H9 (cell line): Measurements from ENCODE around the gene AQP5. TPM values are rescaled to one million over a fixed set of nuclear protein-coding genes. Genes with fewer than 3 reads are reported as not detected.

ENCODE experiments used
- DNase-seq: peaks from one replicate; pipeline ENCODE4 v3.0.0-alpha.2; 2017
- H2AFZ ChIP-seq: one replicate; pipeline ENCODE4 v1.6.1; 2013; ENCODE audit warnings: mild to moderate bottlenecking, low read length, control low read depth, moderate library complexity
- H2AK5ac ChIP-seq: 2 replicates; pipeline ENCODE4 v1.6.1; 2013; ENCODE audit warnings: low read length, control low read depth, mixed read lengths; ENCODE audit not compliant: insufficient read length
- H2BK120ac ChIP-seq: one replicate; pipeline ENCODE4 v1.6.1; 2013; ENCODE audit warnings: low read depth, mild to moderate bottlenecking, low read length, control low read depth, inconsistent platforms; ENCODE audit not compliant: poor library complexity, severe bottlenecking
- H2BK12ac ChIP-seq: 2 replicates; pipeline ENCODE4 v1.6.1; 2013; ENCODE audit warnings: low read length, control low read depth, mixed read lengths, low read depth; ENCODE audit not compliant: insufficient read length
- H2BK15ac ChIP-seq: 2 replicates; pipeline ENCODE4 v1.6.1; 2013; ENCODE audit warnings: low read depth, low read length, control low read depth
- H2BK20ac ChIP-seq: one replicate; pipeline ENCODE4 v1.6.1; 2013; ENCODE audit warnings: low read depth, mild to moderate bottlenecking, low read length, control low read depth, inconsistent platforms; ENCODE audit not compliant: poor library complexity, severe bottlenecking
- H2BK5ac ChIP-seq: 2 replicates; pipeline ENCODE4 v1.6.1; 2013; ENCODE audit warnings: low read length, control low read depth, mixed read lengths; ENCODE audit not compliant: insufficient read length
- H3K14ac ChIP-seq: 2 replicates; pipeline ENCODE4 v1.6.1; 2013; ENCODE audit warnings: low read length, control low read depth; ENCODE audit not compliant: insufficient read depth
- H3K18ac ChIP-seq: 2 replicates; pipeline ENCODE4 v1.6.1; 2013; ENCODE audit warnings: low read depth, mild to moderate bottlenecking, mixed read lengths, low read length, control low read depth; ENCODE audit not compliant: insufficient read length
- H3K23ac ChIP-seq: 2 replicates; pipeline ENCODE4 v1.6.1; 2013; ENCODE audit warnings: low read length, control low read depth, mixed read lengths, low read depth; ENCODE audit not compliant: insufficient read length
- H3K23me2 ChIP-seq: 2 replicates; pipeline ENCODE4 v1.6.1; 2013; ENCODE audit warnings: low read depth, mild to moderate bottlenecking, mixed read lengths, low read length, control low read depth; ENCODE audit not compliant: insufficient read length, poor library complexity, severe bottlenecking
- H3K27ac ChIP-seq: 2 replicates; pipeline ENCODE4 v1.5.1; 2013; ENCODE audit warnings: low read length, control low read depth, mixed read lengths, low read depth; ENCODE audit not compliant: insufficient read length
- H3K27me3 ChIP-seq: 2 replicates; pipeline ENCODE4 v1.6.1; 2013; ENCODE audit warnings: low read length, control low read depth, inconsistent platforms; ENCODE audit not compliant: insufficient read depth
- H3K4ac ChIP-seq: 2 replicates; pipeline ENCODE4 v1.6.1; 2013; ENCODE audit warnings: low read depth, mild to moderate bottlenecking, control low read depth, inconsistent platforms, low read length, moderate library complexity
- H3K4me1 ChIP-seq: 2 replicates; pipeline ENCODE4 v1.6.1; 2013; ENCODE audit warnings: low read length, control low read depth, inconsistent platforms; ENCODE audit not compliant: insufficient read depth
- H3K4me2 ChIP-seq: 2 replicates; pipeline ENCODE4 v1.6.1; 2013; ENCODE audit warnings: low read length, control low read depth, mixed read lengths; ENCODE audit not compliant: insufficient read length, insufficient read depth
- H3K56ac ChIP-seq: 2 replicates; pipeline ENCODE4 v1.6.1; 2013; ENCODE audit warnings: low read depth, mild to moderate bottlenecking, mixed read lengths, low read length, control low read depth; ENCODE audit not compliant: insufficient read length
- H3K79me1 ChIP-seq: 2 replicates; pipeline ENCODE4 v1.6.1; 2013; ENCODE audit warnings: low read depth, mild to moderate bottlenecking, moderate library complexity, low read length, control low read depth, inconsistent platforms; ENCODE audit not compliant: insufficient read depth, poor library complexity, severe bottlenecking
- H3K79me2 ChIP-seq: 2 replicates; pipeline ENCODE4 v1.6.1; 2013; ENCODE audit warnings: low read length, control low read depth, inconsistent platforms; ENCODE audit not compliant: insufficient read depth
- H3K9ac ChIP-seq: 2 replicates; pipeline ENCODE4 v1.6.1; 2013; ENCODE audit warnings: low read length, control low read depth, mixed read lengths; ENCODE audit not compliant: insufficient read length; ENCODE audit errors: extremely low read depth
- H3K9me3 ChIP-seq: one replicate; pipeline ENCODE4 v1.6.1; 2013; ENCODE audit warnings: low read depth, low read length, inconsistent platforms; ENCODE audit not compliant: control insufficient read depth
- H3T11ph ChIP-seq: one replicate; pipeline ENCODE4 v1.6.1; 2013; ENCODE audit warnings: mild to moderate bottlenecking, low read length, control low read depth, inconsistent platforms
- H4K20me1 ChIP-seq: one replicate; pipeline ENCODE4 v1.6.1; 2013; ENCODE audit not compliant: control insufficient read depth, insufficient read length, insufficient read depth
- H4K5ac ChIP-seq: 2 replicates; pipeline ENCODE4 v1.6.1; 2013; ENCODE audit warnings: low read depth, mild to moderate bottlenecking, mixed read lengths, low read length, control low read depth; ENCODE audit not compliant: insufficient read length
- H4K8ac ChIP-seq: replicated peaks from 2 replicates; pipeline ENCODE4 v1.6.1; 2013; ENCODE audit warnings: low read length, control low read depth, mixed read lengths, low read depth; ENCODE audit not compliant: insufficient read length
- H4K91ac ChIP-seq: 2 replicates; pipeline ENCODE4 v1.6.1; 2013; ENCODE audit warnings: low read depth, mild to moderate bottlenecking, moderate library complexity, mixed read lengths, low read length, control low read depth; ENCODE audit not compliant: insufficient read length
- H3K27ac Mint-ChIP-seq, 3 experiments: 2 replicates in 2 of 3; 3 replicates in 1 of 3; pipeline ENCODE4 v1.8.0; 2020 to 2021; ENCODE audit warnings: mixed read lengths in 3 of 3, mild to moderate bottlenecking in 1 of 3, moderate library complexity in 1 of 3
- H3K27me3 Mint-ChIP-seq: 2 replicates; pipeline ENCODE4 v1.8.0; 2021; ENCODE audit warnings: low read depth, mild to moderate bottlenecking, moderate library complexity, mixed read lengths
- H3K36me3 Mint-ChIP-seq, 3 experiments: 2 replicates in 2 of 3; 3 replicates in 1 of 3; pipeline ENCODE4 v1.8.0; 2020 to 2021; ENCODE audit warnings: low read depth in 3 of 3, mixed read lengths in 3 of 3; ENCODE audit not compliant: insufficient read depth in 1 of 3
- H3K4me1 Mint-ChIP-seq, 2 experiments: 2 replicates each; pipeline ENCODE4 v1.8.0; 2020; ENCODE audit warnings: mixed read lengths in 2 of 2
- H3K4me3 Mint-ChIP-seq, 2 experiments: 2 replicates in 1 of 2; 3 replicates in 1 of 2; pipeline ENCODE4 v1.8.0; 2020 to 2021; ENCODE audit warnings: mild to moderate bottlenecking in 2 of 2, mixed read lengths in 2 of 2, moderate library complexity in 1 of 2
- H3K9me3 Mint-ChIP-seq, 2 experiments: 2 replicates in 1 of 2; 3 replicates in 1 of 2; pipeline ENCODE4 v1.8.0; 2020; ENCODE audit warnings: mild to moderate bottlenecking in 2 of 2, mixed read lengths in 2 of 2, moderate library complexity in 1 of 2
- WGBS: extraction: QIAGEN DNeasy Blood & Tissue Kit; methylation state at CpG from one replicate; pipeline ENCODE4 v1.1.7; 2013; ENCODE audit warnings: missing lambda C conversion rate, low lambda C conversion rate, mixed read lengths; ENCODE audit not compliant: insufficient read length; ENCODE audit errors: extremely low coverage; 5-methylcytosine and 5-hydroxymethylcytosine counted together
- total RNA-seq: library from RNA; stranded (reverse); gene quantifications from 2 replicates; pipeline ENCODE4 v1.2.1, GENCODE V29; 2021
- TF ChIP-seq, protein P1 (sequence below): fragments of 200-600 bp; sonication (generic); conservative IDR thresholded peaks from 3 replicates; pipeline ENCODE4 v1.8.0; 2021; ENCODE audit warnings: antibody characterized with exemption, mild to moderate bottlenecking

Gene AQP5
- total RNA-seq, 1 experiment from 2014 or later, result 2.8 TPM

DNA sequence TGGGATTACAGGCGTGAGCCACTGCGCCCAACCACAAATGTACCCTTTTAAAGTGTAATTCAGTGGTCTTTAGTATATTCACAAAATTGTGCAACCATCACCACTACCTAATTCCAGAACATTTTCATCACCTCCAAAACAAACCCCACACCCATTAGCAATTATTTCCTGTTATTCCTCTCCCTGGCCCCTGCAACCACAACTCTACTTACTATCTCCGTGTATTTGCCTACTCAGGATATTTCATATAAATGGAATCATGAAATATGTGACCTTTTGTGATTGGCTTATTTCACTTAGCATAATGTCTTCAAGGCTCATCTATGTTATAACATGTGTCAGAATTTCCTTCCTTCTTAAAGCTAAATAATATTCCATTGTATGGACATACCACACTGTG is 27.2 kb upstream of the AQP5 start:
- Histone ChIP-seq H2BK5ac (no peak overlapping the region), H3K14ac (no peak overlapping the region), H3K4me2 (no peak overlapping the region), H3K56ac (no peak overlapping the region), H3K23ac (no peak overlapping the region), H3K9me3 (no peaks in the 10 kb centered on the region), H4K91ac (no peak overlapping the region), H3K9ac (no peak overlapping the region), H2AFZ (no peak overlapping the region), H2BK15ac (no peak overlapping the region), H3K79me1 (no peaks in the 10 kb centered on the region), H3T11ph (no peak overlapping the region), H3K4me1 (no peaks in the 10 kb centered on the region), H4K5ac (no peak overlapping the region), H2BK12ac (no peak overlapping the region), H2BK20ac (no peak overlapping the region), H4K8ac (no peak overlapping the region), H4K20me1 (no peaks in the 10 kb centered on the region), H3K23me2 (no peaks in the 10 kb centered on the region), H3K4ac (no peak overlapping the region), H3K79me2 (no peaks in the 10 kb centered on the region), H2BK120ac (no peak overlapping the region), H3K18ac (no peak overlapping the region), H3K27ac (no peak overlapping the region), H2AK5ac (no peak overlapping the region), H3K27me3 (no peaks in the 10 kb centered on the region)
- TF ChIP-seq, protein P1, sequence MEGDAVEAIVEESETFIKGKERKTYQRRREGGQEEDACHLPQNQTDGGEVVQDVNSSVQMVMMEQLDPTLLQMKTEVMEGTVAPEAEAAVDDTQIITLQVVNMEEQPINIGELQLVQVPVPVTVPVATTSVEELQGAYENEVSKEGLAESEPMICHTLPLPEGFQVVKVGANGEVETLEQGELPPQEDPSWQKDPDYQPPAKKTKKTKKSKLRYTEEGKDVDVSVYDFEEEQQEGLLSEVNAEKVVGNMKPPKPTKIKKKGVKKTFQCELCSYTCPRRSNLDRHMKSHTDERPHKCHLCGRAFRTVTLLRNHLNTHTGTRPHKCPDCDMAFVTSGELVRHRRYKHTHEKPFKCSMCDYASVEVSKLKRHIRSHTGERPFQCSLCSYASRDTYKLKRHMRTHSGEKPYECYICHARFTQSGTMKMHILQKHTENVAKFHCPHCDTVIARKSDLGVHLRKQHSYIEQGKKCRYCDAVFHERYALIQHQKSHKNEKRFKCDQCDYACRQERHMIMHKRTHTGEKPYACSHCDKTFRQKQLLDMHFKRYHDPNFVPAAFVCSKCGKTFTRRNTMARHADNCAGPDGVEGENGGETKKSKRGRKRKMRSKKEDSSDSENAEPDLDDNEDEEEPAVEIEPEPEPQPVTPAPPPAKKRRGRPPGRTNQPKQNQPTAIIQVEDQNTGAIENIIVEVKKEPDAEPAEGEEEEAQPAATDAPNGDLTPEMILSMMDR, result no peak
- Mint-ChIP-seq H3K36me3 (no peaks in the 10 kb centered on the region; a peak in 1 of 7 replicates), H3K27me3 (no peaks in the 10 kb centered on the region; the same call in 1 of the 2 replicates), H3K4me1 (peaks cover 4 to 7% of the 10 kb centered on the region in 2 experiments; a peak in 3 of 4 replicates), H3K27ac (no peak overlapping the region), H3K4me3 (no peak overlapping the region), H3K9me3 (no peaks in the 10 kb centered on the region)
- WGBS, result no CpG with 5 or more reads among the region's 3 CpGs
- no peak for DNase-seq
